K562 (cell line): ENCODE data around the gene PPP3CB. TPM values are rescaled to one million over a fixed set of nuclear protein-coding genes. Genes with fewer than 3 reads are reported as not detected.
A peak's percentile ranks its signal among the peaks of the same experiment; 100 is the strongest.

Experiments used
- ATAC-seq: fragments of 200-7000 bp; cut with Tn5 transposase; 3 replicates; pipeline ENCODE4 v1.9.1; 2020; ENCODE audit warnings: moderate library complexity
- BruUV-seq: library from RNA; stranded (reverse); fragments of 400-500 nt; replicated peaks from 2 replicates; lab custom pipeline; 2021; lab: Mats Ljungman, UMichigan
- CTCF ChIA-PET: fragments of 300-600 bp; formaldehyde crosslinking; extraction: SDS; loops from one replicate; lab custom pipeline; 2021; ENCODE audit warnings: low intra/inter-chr PET ratio; lab: Yijun Ruan, JAX
- POLR2A ChIA-PET: fragments of 300-600, 350-650 bp; sonication (Branson Sonifier 250); formaldehyde crosslinking; extraction: SDS; loops from one replicate; lab custom pipeline; 2021; ENCODE audit warnings: antibody characterized with exemption, inconsistent platforms; lab: Yijun Ruan, JAX
- DNase-seq, 4 experiments: peaks; one replicate each; pipeline versions ENCODE4 v3.0.0 to v3.0.0-alpha.2; 2011 to 2018; ENCODE audit warnings: low spot score in 3 of 4, mixed read lengths in 3 of 4; ENCODE audit errors: extremely low read depth in 1 of 4
- FAIRE-seq: peaks from 2 replicates; lab custom pipeline; 2011; peaks lifted over from hg19 to GRCh38; lab: Jason Lieb, UNC
- H2AFZ ChIP-seq: 2 replicates; pipeline ENCODE4 v1.6.0; 2011; ENCODE audit warnings: low read depth, low read length, control low read depth, inconsistent platforms
- H3K27ac ChIP-seq: fragments of 200-600 bp; 3 replicates; pipeline ENCODE4 v1.8.0; 2011; ENCODE audit warnings: low read depth, mild to moderate bottlenecking, control low read depth, inconsistent platforms, low read length, moderate library complexity, mixed read lengths; ENCODE audit errors: extremely low read depth
- H3K27me3 ChIP-seq, 2 experiments: fragments of 300-600 bp in 1 of 2; 2 replicates in 1 of 2; 3 replicates in 1 of 2; pipeline versions ENCODE4 v1.6.0 to v1.8.0; 2011; ENCODE audit warnings: inconsistent platforms in 2 of 2, low read length in 2 of 2, mild to moderate bottlenecking in 1 of 2, mixed read lengths in 1 of 2, moderate library complexity in 1 of 2; ENCODE audit not compliant: control insufficient read depth in 2 of 2, insufficient read depth in 2 of 2
- H3K36me3 ChIP-seq: fragments of 300-600 bp; 3 replicates; pipeline ENCODE4 v1.8.0; 2011; ENCODE audit warnings: mild to moderate bottlenecking, low read length, inconsistent platforms; ENCODE audit not compliant: control insufficient read depth, insufficient read depth
- H3K4me1 ChIP-seq, 2 experiments: fragments of 200-600 bp in 1 of 2; replicated peaks in 1 of 2; 2 replicates in 1 of 2; 3 replicates in 1 of 2; pipeline versions ENCODE4 v1.5.1 to v1.8.0; 2011; ENCODE audit warnings: inconsistent platforms in 2 of 2, low read length in 2 of 2, mild to moderate bottlenecking in 1 of 2, mixed read lengths in 1 of 2, moderate library complexity in 1 of 2; ENCODE audit not compliant: control insufficient read depth in 2 of 2, insufficient read depth in 2 of 2
- H3K4me2 ChIP-seq: 2 replicates; pipeline ENCODE4 v1.6.1; 2011; ENCODE audit warnings: low read length, control low read depth, inconsistent platforms, mixed read lengths; ENCODE audit not compliant: insufficient read depth
- H3K4me3 ChIP-seq: fragments of 200-600 bp; sonication (generic), shearing (Covaris generic); 2 replicates; pipeline ENCODE4 v1.5.1; 2016; ENCODE audit warnings: control low read depth, inconsistent platforms
- H3K79me2 ChIP-seq: fragments of 200-600 bp; 3 replicates; pipeline ENCODE4 v1.8.0; 2011; ENCODE audit warnings: low read length, inconsistent platforms; ENCODE audit not compliant: control insufficient read depth, insufficient read depth
- H3K9ac ChIP-seq, 2 experiments: 2 replicates each; pipeline versions ENCODE4 v1.6.0 to v1.6.1; 2011; ENCODE audit warnings: low read depth in 2 of 2, low read length in 2 of 2, control low read depth in 1 of 2, inconsistent platforms in 1 of 2, mild to moderate bottlenecking in 1 of 2, mixed read lengths in 1 of 2; ENCODE audit not compliant: insufficient read depth in 1 of 2
- H3K9me1 ChIP-seq: one replicate; pipeline ENCODE4 v1.6.0; 2011; ENCODE audit warnings: inconsistent platforms, mild to moderate bottlenecking, low read length, moderate library complexity; ENCODE audit not compliant: control insufficient read depth, insufficient read depth
- H3K9me3 ChIP-seq: replicated peaks from 2 replicates; pipeline ENCODE4 v1.5.1; 2011; ENCODE audit warnings: low read depth, low read length, inconsistent platforms; ENCODE audit not compliant: control insufficient read depth, insufficient read depth
- H4K20me1 ChIP-seq: replicated peaks from 2 replicates; pipeline ENCODE4 v1.6.1; 2011; ENCODE audit warnings: low read length, inconsistent platforms, mixed read lengths; ENCODE audit not compliant: control insufficient read depth, insufficient read depth
- ARHGAP35 ChIP-seq: fragments of 450-650 bp; IDR thresholded peaks from 2 replicates; pipeline ENCODE4 v1.6.1; 2018; ENCODE audit not compliant: partially characterized antibody
- CBFA2T3 ChIP-seq: fragments of 450-650 bp; IDR thresholded peaks from 2 replicates; pipeline ENCODE4 v1.6.1; 2017
- EGR1 ChIP-seq: fragments of 450-650 bp; conservative IDR thresholded peaks from 2 replicates; pipeline ENCODE4 v1.6.1; 2017; ENCODE audit warnings: mild to moderate bottlenecking
- ESRRB ChIP-seq: fragments of 250-450 bp; sonication (Bioruptor Pico); IDR thresholded peaks from 2 replicates; pipeline ENCODE4 v1.5.0; 2020; ENCODE audit warnings: mild to moderate bottlenecking, moderate library complexity, borderline replicate concordance
- HDAC1 ChIP-seq, 2 experiments: fragments of 450-650 bp; IDR thresholded peaks; 2 replicates each; pipeline ENCODE4 v1.6.1; 2016 to 2017; ENCODE audit warnings: inconsistent platforms in 1 of 2, mild to moderate bottlenecking in 1 of 2, moderate library complexity in 1 of 2
- HDAC2 ChIP-seq: fragments of 450-650 bp; IDR thresholded peaks from 2 replicates; pipeline ENCODE4 v1.6.1; 2016; ENCODE audit warnings: mild to moderate bottlenecking
- KDM1A ChIP-seq, 2 experiments: fragments of 450-650 bp; IDR thresholded peaks; 2 replicates each; pipeline ENCODE4 v1.6.1; 2016; ENCODE audit warnings: mild to moderate bottlenecking in 2 of 2
- RCOR1 ChIP-seq, 2 experiments: IDR thresholded peaks; 2 replicates each; pipeline ENCODE4 v1.6.1; 2012; ENCODE audit warnings: low read depth in 2 of 2, low read length in 2 of 2, borderline replicate concordance in 1 of 2, improper control_type of control experiment in 1 of 2
- SMAD4 ChIP-seq: fragments of 250-450 bp; sonication (Bioruptor Pico); conservative IDR thresholded peaks from 2 replicates; pipeline ENCODE4 v1.8.0; 2021; ENCODE audit warnings: inconsistent platforms, mild to moderate bottlenecking, moderate library complexity
- SMARCA4 ChIP-seq: fragments of 450-650 bp; IDR thresholded peaks from 2 replicates; pipeline ENCODE4 v1.6.1; 2016
- SPI1 ChIP-seq: IDR thresholded peaks from 2 replicates; pipeline ENCODE4 v1.6.1; 2011; ENCODE audit warnings: low read depth, low read length, control low read depth, borderline replicate concordance
- TCF3 ChIP-seq: sonication (generic); formaldehyde crosslinking; IDR thresholded peaks from 2 replicates; pipeline ENCODE4 v1.4.0; 2020; ENCODE audit warnings: mild to moderate bottlenecking, missing genetic modification reagents
- ZNF445 ChIP-seq: fragments of 250-450 bp; sonication (Bioruptor Pico); IDR thresholded peaks from 2 replicates; pipeline ENCODE4 v1.4.0; 2020; ENCODE audit warnings: low read depth, mild to moderate bottlenecking, moderate library complexity
- ZNF764 ChIP-seq: fragments of 250-450 bp; sonication (Bioruptor Pico); IDR thresholded peaks from 2 replicates; pipeline ENCODE4 v1.4.0; 2020; ENCODE audit warnings: low read depth, mild to moderate bottlenecking, moderate library complexity
- WGBS: fragments of 100-300 bp; shearing (Covaris generic); methylation state at CpG from one replicate; pipeline ENCODE4 v1.1.6; 2016; ENCODE audit warnings: low coverage, mixed read lengths; ENCODE audit not compliant: insufficient coverage; ENCODE audit errors: missing lambda C conversion rate; 5-methylcytosine and 5-hydroxymethylcytosine counted together
- in situ Hi-C: fragments of 300-500 bp; cut with MboI; formaldehyde crosslinking; loops from 4 replicates; pipeline ENCODE4 v1.15.0; 2018; ENCODE audit warnings: inconsistent platforms, mixed read lengths
- intact Hi-C: fragments of 100-400 bp; cut with micrococcal nuclease; formaldehyde crosslinking; loops from 2 replicates; pipeline ENCODE4 v1.14.2; 2022
- polyA plus RNA-seq, 8 experiments: library from polyadenylated mRNA; depleted of rRNA in 4 of 8; stranded (reverse) in 5 of 8; unstranded in 3 of 8; fragments of >200 nt; fragmentation: Nextera tagmentation in 2 of 8; fragmentation: Illumina TruSeq in 1 of 8; extraction: Ambion mirVana in 2 of 8; extraction: Trizol in 1 of 8; gene quantifications; 2 replicates each; pipeline versions ENCODE4 v1.2.1 to v1.2.3, GENCODE V29; 2011 to 2014; ENCODE audit warnings: inconsistent platforms in 1 of 8, missing spikeins in 1 of 8
- total RNA-seq, 7 experiments: library from RNA; depleted of rRNA in 6 of 7; stranded (reverse); fragments of >200 nt in 6 of 7; fragmentation: Illumina TruSeq in 2 of 7; extraction: Trizol in 2 of 7; gene quantifications; 2 replicates each; pipeline versions ENCODE4 v1.2.1 to v1.2.3, GENCODE V29; 2011 to 2021; ENCODE audit warnings: low replicate concordance in 1 of 7
- TF ChIP-seq, protein P1 (sequence below): fragments of 200-400 bp; formaldehyde crosslinking; IDR thresholded peaks from 2 replicates; pipeline ENCODE4 v1.6.1; 2017; ENCODE audit warnings: mild to moderate bottlenecking, low read depth, low read length, moderate library complexity
- TF ChIP-seq, protein P2 (sequence below): sonication (generic); formaldehyde crosslinking; IDR thresholded peaks from 2 replicates; pipeline ENCODE4 v1.8.0; 2023; ENCODE audit warnings: mild to moderate bottlenecking, missing genetic modification reagents

Gene PPP3CB
- total and polyA plus RNA-seq, 9 of the 15 experiments (the other 6 are each of a cell fraction or from before 2014, with no cell fraction given): 9.6 to 27.6 (median 17.8) TPM

DNA sequence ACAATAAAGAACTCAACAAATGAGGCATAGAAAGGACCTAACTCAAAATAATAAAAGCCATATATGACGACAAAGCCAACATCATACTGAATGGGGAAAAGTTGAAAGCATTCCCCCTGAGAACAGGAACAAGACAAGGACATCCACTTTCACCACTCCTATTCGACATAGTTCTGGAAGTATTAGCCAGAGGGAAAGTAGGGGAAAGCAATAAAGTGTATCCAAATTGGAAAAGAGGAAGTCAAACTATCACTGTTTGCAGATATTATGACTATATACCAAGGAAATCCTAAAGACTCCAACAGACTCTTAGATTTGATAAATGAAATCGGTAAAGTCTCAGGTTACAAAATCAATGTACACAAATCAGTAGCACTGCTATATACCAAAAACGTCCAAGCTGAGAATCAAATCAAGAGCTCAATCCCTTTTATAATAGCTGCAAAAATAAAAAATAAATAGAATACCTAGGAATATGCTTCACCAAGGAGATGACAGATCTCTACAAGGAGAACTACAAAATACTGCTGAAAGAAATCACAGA is 86.8 kb downstream of the PPP3CB start:
- H4K20me1 ChIP-seq: peaks cover 26% of the 10 kb centered on the region
- H3K4me3 ChIP-seq: no peak overlapping the region
- H3K79me2 ChIP-seq: peaks cover 96% of the 10 kb centered on the region
- H2AFZ ChIP-seq: no peak overlapping the region
- no peak overlapping the region for H3K27ac ChIP-seq
- H3K9me3 ChIP-seq: no peaks in the 10 kb centered on the region
- POLR2A ChIA-PET: interaction anchor here (0.9 to 1.3 kb wide), 3 partner anchors 55 to 171 kb away, joined by 3 read pairs; partner anchors contain the start of gene DNAJC9
- H3K36me3 ChIP-seq: peaks cover 13% of the 10 kb centered on the region; the same call in 2 of the 3 replicates
- H3K4me2 ChIP-seq: no peak overlapping the region
- H3K4me1 ChIP-seq: peaks cover 20 to 29% of the 10 kb centered on the region in 2 experiments
- in situ Hi-C loops: no loop called here
- TF ChIP-seq SMAD4 (CRISPR knock-in tag) (no peak), ZNF764 (CRISPR knock-in tag) (no peak), HDAC1 (IDR thresholded peaks at IDR 0.05) (peak in 1 of 2 experiments; percentile 77; a peak in 1 of 4 replicates), RCOR1 (IDR thresholded peaks at IDR 0.05; ENCODE audit: borderline replicate concordance in 1 of 2, low read depth in 2 of 2, low read length in 2 of 2) (peak; percentile 22 to 64; a peak in 2 of 4 replicates), EGR1 (no peak), SPI1 (peak; percentile 92), ZNF445 (CRISPR knock-in tag) (no peak), ARHGAP35 (no peak), HDAC2 (peak; percentile 74), CBFA2T3 (peak; percentile 42; the same call in 1 of the 2 replicates), ESRRB (no peak), TCF3 (CRISPR knock-in tag) (peak; percentile 16; the same call in 1 of the 2 replicates), KDM1A (IDR thresholded peaks at IDR 0.05) (peak; percentile 94), SMARCA4 (0 out of 2 replicates have a peak, but pooled peaks have one; percentile 15)
- TF ChIP-seq, protein P1, sequence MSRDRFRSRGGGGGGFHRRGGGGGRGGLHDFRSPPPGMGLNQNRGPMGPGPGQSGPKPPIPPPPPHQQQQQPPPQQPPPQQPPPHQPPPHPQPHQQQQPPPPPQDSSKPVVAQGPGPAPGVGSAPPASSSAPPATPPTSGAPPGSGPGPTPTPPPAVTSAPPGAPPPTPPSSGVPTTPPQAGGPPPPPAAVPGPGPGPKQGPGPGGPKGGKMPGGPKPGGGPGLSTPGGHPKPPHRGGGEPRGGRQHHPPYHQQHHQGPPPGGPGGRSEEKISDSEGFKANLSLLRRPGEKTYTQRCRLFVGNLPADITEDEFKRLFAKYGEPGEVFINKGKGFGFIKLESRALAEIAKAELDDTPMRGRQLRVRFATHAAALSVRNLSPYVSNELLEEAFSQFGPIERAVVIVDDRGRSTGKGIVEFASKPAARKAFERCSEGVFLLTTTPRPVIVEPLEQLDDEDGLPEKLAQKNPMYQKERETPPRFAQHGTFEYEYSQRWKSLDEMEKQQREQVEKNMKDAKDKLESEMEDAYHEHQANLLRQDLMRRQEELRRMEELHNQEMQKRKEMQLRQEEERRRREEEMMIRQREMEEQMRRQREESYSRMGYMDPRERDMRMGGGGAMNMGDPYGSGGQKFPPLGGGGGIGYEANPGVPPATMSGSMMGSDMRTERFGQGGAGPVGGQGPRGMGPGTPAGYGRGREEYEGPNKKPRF: no peak
- TF ChIP-seq, protein P2, sequence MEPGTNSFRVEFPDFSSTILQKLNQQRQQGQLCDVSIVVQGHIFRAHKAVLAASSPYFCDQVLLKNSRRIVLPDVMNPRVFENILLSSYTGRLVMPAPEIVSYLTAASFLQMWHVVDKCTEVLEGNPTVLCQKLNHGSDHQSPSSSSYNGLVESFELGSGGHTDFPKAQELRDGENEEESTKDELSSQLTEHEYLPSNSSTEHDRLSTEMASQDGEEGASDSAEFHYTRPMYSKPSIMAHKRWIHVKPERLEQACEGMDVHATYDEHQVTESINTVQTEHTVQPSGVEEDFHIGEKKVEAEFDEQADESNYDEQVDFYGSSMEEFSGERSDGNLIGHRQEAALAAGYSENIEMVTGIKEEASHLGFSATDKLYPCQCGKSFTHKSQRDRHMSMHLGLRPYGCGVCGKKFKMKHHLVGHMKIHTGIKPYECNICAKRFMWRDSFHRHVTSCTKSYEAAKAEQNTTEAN (CRISPR knock-in tag): no peak
- intact Hi-C loops: loop anchor here (10.0 kb wide), 1 partner anchor 236 kb away; the partner anchor contains the start of gene MYOZ1
- WGBS: 25% methylated on average over 4 of the region's 4 CpGs
- H3K9ac ChIP-seq: no peak overlapping the region
- DNase-seq: no peak
- no peak for ATAC-seq
- CTCF ChIA-PET: no interaction called here
- no peak for FAIRE-seq
- H3K9me1 ChIP-seq: no peaks in the 10 kb centered on the region
- BruUV-seq: no TSS peak
- H3K27me3 ChIP-seq: no peaks in the 10 kb centered on the region
